ENCODE measurements around the gene PPP1R7.

PPP1R7 gene

DNA sequence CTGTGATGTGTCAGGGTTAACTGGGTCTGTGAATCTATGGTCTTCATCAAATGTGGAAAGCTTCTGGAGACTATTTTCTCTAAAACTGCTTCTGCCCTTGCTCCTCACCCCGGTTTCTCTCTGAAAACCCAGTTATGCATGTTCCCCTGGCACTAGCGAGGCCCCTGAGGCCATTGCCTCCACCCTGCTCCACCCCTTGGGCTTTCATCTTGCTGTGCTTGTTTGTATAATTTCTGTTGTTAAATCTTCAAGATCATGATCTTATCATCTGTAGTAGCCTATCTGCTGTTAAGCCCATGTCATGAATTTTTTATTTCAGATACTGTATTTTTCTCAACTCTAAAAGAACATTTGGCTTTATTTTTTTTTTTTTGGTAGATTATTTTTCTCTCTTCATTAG is 23.3 kb downstream of the PPP1R7 start:
- Histone ChIP-seq H3K27ac (no peak overlapping the region), H3K4me3 (ENCODE audit: low read depth in 1 of 2, low read length in 1 of 2) (no peak overlapping the region), H3K4me1 (ENCODE audit: control insufficient read depth in 1 of 2, insufficient read depth in 1 of 2, low read depth in 1 of 2, low read length in 1 of 2) (no peaks in the 10 kb centered on the region), H3K36me3 (peaks cover 70% of the 10 kb centered on the region), H3K9me3 (peaks cover 8% of the 10 kb centered on the region), H3K27me3 (no peaks in the 10 kb centered on the region)
- TF ChIP-seq, protein P1, sequence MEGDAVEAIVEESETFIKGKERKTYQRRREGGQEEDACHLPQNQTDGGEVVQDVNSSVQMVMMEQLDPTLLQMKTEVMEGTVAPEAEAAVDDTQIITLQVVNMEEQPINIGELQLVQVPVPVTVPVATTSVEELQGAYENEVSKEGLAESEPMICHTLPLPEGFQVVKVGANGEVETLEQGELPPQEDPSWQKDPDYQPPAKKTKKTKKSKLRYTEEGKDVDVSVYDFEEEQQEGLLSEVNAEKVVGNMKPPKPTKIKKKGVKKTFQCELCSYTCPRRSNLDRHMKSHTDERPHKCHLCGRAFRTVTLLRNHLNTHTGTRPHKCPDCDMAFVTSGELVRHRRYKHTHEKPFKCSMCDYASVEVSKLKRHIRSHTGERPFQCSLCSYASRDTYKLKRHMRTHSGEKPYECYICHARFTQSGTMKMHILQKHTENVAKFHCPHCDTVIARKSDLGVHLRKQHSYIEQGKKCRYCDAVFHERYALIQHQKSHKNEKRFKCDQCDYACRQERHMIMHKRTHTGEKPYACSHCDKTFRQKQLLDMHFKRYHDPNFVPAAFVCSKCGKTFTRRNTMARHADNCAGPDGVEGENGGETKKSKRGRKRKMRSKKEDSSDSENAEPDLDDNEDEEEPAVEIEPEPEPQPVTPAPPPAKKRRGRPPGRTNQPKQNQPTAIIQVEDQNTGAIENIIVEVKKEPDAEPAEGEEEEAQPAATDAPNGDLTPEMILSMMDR (IDR thresholded peaks at IDR 0.05) = no peak

DNA sequence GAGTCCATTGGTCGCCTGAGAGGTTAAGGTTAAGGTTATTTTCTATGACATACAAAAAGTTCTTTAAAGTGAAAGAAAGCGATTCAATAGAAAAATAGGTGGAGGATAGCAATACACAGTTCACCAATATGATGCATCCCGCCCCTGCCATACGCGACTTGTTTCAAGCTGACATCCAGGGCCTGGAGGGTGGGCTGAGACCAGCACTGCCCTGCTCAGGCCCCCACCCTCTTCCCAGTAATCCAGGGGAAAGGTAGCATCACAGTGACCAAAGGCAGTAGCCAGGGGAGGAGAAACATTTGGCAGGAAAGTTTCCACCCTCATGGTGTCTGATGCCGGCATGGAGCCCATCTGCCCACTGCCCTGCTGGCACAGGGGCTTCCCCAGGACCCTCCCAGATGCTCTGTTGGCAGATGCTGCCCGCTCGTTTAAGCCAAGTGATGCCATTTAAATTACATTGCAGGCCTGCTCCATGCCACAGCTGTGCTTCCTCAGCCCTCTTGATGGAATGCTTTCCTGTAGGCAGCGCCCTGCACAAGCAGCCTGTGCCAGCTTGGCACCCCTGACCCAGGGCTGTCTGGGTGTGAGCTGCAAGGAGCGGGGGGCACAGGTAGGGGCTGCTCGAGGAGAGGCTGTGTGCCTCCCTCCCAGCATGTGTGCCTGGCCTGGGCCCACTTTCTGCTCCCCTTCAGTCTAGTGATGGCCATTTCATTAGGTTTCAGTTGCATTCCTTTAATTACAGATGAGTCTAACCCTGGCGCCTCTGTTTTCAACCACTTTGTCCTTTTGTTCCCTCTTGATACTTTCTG is 27.5 kb downstream of the PPP1R7 start:
- Histone ChIP-seq H3K36me3 (peaks cover 70% of the 10 kb centered on the region), H3K27me3 (no peaks in the 10 kb centered on the region), H3K9me3 (no peaks in the 10 kb centered on the region), H3K4me3 (ENCODE audit: low read depth in 1 of 2, low read length in 1 of 2) (no peak overlapping the region), H3K4me1 (ENCODE audit: control insufficient read depth in 1 of 2, insufficient read depth in 1 of 2, low read depth in 1 of 2, low read length in 1 of 2) (no peaks in the 10 kb centered on the region), H3K27ac (no peak overlapping the region)
- TF ChIP-seq, protein P1 (IDR thresholded peaks at IDR 0.05) = no peak

DNA sequence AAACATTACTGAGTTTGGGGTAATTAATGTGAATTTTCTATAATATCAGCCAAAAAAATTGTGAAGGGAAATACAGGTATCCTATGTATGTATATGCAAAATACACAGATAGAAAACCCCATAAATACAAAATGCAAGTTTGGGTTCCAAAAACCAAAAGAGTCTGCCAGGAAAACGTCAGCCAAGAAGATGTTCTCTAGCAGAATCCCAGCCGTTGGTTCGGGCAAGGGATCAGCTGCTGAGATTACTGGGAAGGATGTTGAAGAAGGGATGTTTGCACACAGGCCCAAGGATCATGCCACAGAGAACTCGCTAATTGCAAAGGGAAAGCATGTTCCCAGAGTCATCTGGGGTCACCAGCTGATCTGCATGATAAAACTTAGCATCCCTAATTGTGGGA is 28.7 kb downstream of the PPP1R7 start:
- TF ChIP-seq, protein P1 (IDR thresholded peaks at IDR 0.05) = no peak

DNA sequence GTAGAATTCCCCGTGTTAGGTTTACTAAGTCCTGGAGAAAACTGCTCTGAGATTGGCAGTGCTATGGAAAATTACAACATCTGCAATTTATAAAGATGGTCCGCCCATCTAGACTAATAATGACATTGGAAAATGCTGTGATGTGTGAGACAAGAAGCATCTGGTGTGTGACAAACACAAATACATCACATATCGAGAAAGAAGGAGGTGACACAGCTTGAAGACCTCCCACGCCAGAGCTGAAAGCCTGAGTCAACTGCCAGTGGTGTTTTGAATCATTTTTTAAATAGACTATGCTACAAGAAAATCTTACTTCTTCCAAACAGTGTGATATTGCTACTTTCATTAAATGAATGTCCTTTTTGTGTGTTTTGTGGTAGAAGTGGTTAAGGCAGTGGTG is 29.6 kb downstream of the PPP1R7 start:
- H3K36me3 ChIP-seq = peaks cover 81% of the 10 kb centered on the region
- H3K4me1 ChIP-seq (ENCODE audit: control insufficient read depth in 1 of 2, insufficient read depth in 1 of 2, low read depth in 1 of 2, low read length in 1 of 2) = no peaks in the 10 kb centered on the region
- TF ChIP-seq, protein P1 (IDR thresholded peaks at IDR 0.05) = no peak
- H3K4me3 ChIP-seq (ENCODE audit: low read depth in 1 of 2, low read length in 1 of 2) = no peak overlapping the region
- no peaks in the 10 kb centered on the region for H3K9me3 ChIP-seq
- no peaks in the 10 kb centered on the region for H3K27me3 ChIP-seq
- H3K27ac ChIP-seq = no peak overlapping the region

More for the DNA sequence above, 28.7 kb downstream of the PPP1R7 start:
- Histone ChIP-seq H3K4me3 (ENCODE audit: low read depth in 1 of 2, low read length in 1 of 2) (no peak overlapping the region), H3K27ac (no peak overlapping the region), H3K4me1 (ENCODE audit: control insufficient read depth in 1 of 2, insufficient read depth in 1 of 2, low read depth in 1 of 2, low read length in 1 of 2) (no peaks in the 10 kb centered on the region), H3K36me3 (peaks cover 82% of the 10 kb centered on the region), H3K9me3 (no peaks in the 10 kb centered on the region), H3K27me3 (no peaks in the 10 kb centered on the region)

DNA sequence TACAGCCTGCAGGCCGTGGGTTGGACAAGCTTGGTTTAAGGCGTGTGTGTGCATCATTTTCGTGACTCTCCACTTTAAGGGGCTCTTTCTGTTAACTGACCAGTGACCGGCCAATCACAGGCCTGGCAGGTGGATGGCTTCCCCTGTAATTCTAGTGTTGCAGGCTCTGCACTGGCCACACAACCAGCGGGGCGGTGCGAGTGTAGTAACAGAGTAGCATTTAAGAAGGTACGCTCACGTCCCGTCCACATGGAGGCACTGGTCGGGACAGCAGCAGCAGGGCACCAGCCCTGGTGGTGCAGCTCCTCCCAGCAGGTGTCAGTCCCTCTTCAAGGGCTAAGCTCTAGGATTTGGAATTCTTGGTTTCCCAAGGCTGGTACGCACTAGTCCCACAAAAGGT is 30.2 kb downstream of the PPP1R7 start:
- Histone ChIP-seq H3K4me1 (ENCODE audit: control insufficient read depth in 1 of 2, insufficient read depth in 1 of 2, low read depth in 1 of 2, low read length in 1 of 2) (no peaks in the 10 kb centered on the region), H3K27me3 (no peaks in the 10 kb centered on the region), H3K9me3 (no peaks in the 10 kb centered on the region), H3K27ac (no peak overlapping the region), H3K4me3 (ENCODE audit: low read depth in 1 of 2, low read length in 1 of 2) (no peak overlapping the region), H3K36me3 (peaks cover 76% of the 10 kb centered on the region)
- TF ChIP-seq, protein P1 (IDR thresholded peaks at IDR 0.05) = no peak

Data from neutrophil (primary cell).